Duodenal mucosa (tissue), 2 donors: ENCODE measurements around the gene PCCA.
"Not testable (repeated sequence)": the region's sequence is repeated elsewhere in the genome, so short reads cannot be mapped to it uniquely, and the experiment has no call there.

Experiments used
- H3K27ac ChIP-seq: one replicate; pipeline ENCODE4 v1.7.0; 2013; ENCODE audit warnings: low read depth, low read length
- H3K27me3 ChIP-seq, 2 donors: one replicate each; pipeline ENCODE4 v1.7.0; 2013; ENCODE audit warnings: low read length in 2 of 2, control low read depth in 1 of 2; ENCODE audit not compliant: insufficient read depth in 2 of 2, control insufficient read depth in 1 of 2
- H3K36me3 ChIP-seq, 2 donors: one replicate each; pipeline ENCODE4 v1.7.0; 2013; ENCODE audit warnings: low read length in 2 of 2, control low read depth in 1 of 2; ENCODE audit not compliant: insufficient read depth in 2 of 2, control insufficient read depth in 1 of 2
- H3K4me1 ChIP-seq, 2 donors: one replicate each; pipeline ENCODE4 v1.7.0; 2013; ENCODE audit warnings: low read length in 2 of 2, control low read depth in 1 of 2; ENCODE audit not compliant: insufficient read depth in 2 of 2, control insufficient read depth in 1 of 2
- H3K4me3 ChIP-seq, 2 donors: one replicate each; pipeline ENCODE4 v1.7.0; 2013; ENCODE audit warnings: low read length in 2 of 2, low read depth in 1 of 2
- H3K9ac ChIP-seq, 2 donors: one replicate each; pipeline ENCODE4 v1.7.0; 2013; ENCODE audit warnings: low read length in 2 of 2, low read depth in 1 of 2
- H3K9me3 ChIP-seq, 2 donors: one replicate each; pipeline ENCODE4 v1.7.0; 2013; ENCODE audit warnings: low read length in 2 of 2, control low read depth in 1 of 2; ENCODE audit not compliant: control insufficient read depth in 1 of 2

The PCCA gene

GRCh38 chr13:100131863-100132574, 43.1 kb downstream of the PCCA start:
- Histone ChIP-seq H3K9ac (no peak overlapping the region), H3K27ac (no peak overlapping the region), H3K4me1 (peaks cover 0 to 7% of the 10 kb centered on the region in 2 donors), H3K36me3 (no peaks in the 10 kb centered on the region), H3K9me3 (no peaks in the 10 kb centered on the region), H3K4me3 (no peak overlapping the region), H3K27me3 (no peaks in the 10 kb centered on the region)

- no peaks in the 10 kb centered on the region for H3K27me3 ChIP-seq
- peaks cover 3 to 12% of the 10 kb centered on the region in 2 donors for H3K4me1 ChIP-seq
- no peak overlapping the region for H3K27ac ChIP-seq
- no peaks in the 10 kb centered on the region for H3K36me3 ChIP-seq
- H3K9me3 ChIP-seq: no peaks in the 10 kb centered on the region
- H3K9ac ChIP-seq: no peak overlapping the region
- H3K4me3 ChIP-seq: no peak overlapping the region
Measured at GRCh38 chr13:100138859-100139491, 50.1 kb downstream of the PCCA start.

- no peaks in the 10 kb centered on the region for H3K36me3 ChIP-seq
- no peaks in the 10 kb centered on the region for H3K9me3 ChIP-seq
- no peak overlapping the region for H3K4me3 ChIP-seq
- H3K27ac ChIP-seq: no peak overlapping the region
- no peaks in the 10 kb centered on the region for H3K27me3 ChIP-seq
- H3K4me1 ChIP-seq: peaks cover 3 to 12% of the 10 kb centered on the region in 2 donors
- H3K9ac ChIP-seq: no peak overlapping the region
Measured at GRCh38 chr13:100139817-100140216, 50.9 kb downstream of the PCCA start.

GRCh38 chr13:100140441-100140840, 51.5 kb downstream of the PCCA start:
- no peak overlapping the region for H3K9ac ChIP-seq
- H3K4me1 ChIP-seq: peaks cover 3 to 12% of the 10 kb centered on the region in 2 donors
- no peak overlapping the region for H3K4me3 ChIP-seq
- no peak overlapping the region for H3K27ac ChIP-seq
- no peaks in the 10 kb centered on the region for H3K27me3 ChIP-seq
- no peaks in the 10 kb centered on the region for H3K9me3 ChIP-seq
- H3K36me3 ChIP-seq: no peaks in the 10 kb centered on the region

GRCh38 chr13:100141461-100141961, 52.6 kb downstream of the PCCA start:
- H3K9me3 ChIP-seq: not testable (repeated sequence)

GRCh38 chr13:100146534-100146933, 57.6 kb downstream of the PCCA start:
- no peaks in the 10 kb centered on the region for H3K9me3 ChIP-seq
- H3K9ac ChIP-seq: no peak overlapping the region
- H3K4me3 ChIP-seq: no peak overlapping the region
- no peak overlapping the region for H3K27ac ChIP-seq
- peaks cover 0 to 6% of the 10 kb centered on the region in 2 donors for H3K4me1 ChIP-seq
- H3K36me3 ChIP-seq: peaks cover 0 to 6% of the 10 kb centered on the region in 2 donors
- no peaks in the 10 kb centered on the region for H3K27me3 ChIP-seq

More at GRCh38 chr13:100141461-100141961, 52.6 kb downstream of the PCCA start:
- H3K4me1 ChIP-seq: peaks cover 3 to 12% of the 10 kb centered on the region in 2 donors
- H3K27me3 ChIP-seq, H3K9ac ChIP-seq, H3K4me3 ChIP-seq, H3K27ac ChIP-seq, H3K36me3 ChIP-seq: not testable (repeated sequence)

- Histone ChIP-seq H3K4me1 (no peaks in the 10 kb centered on the region), H3K9ac (no peak overlapping the region), H3K27ac (no peak overlapping the region), H3K4me3 (no peak overlapping the region), H3K36me3 (peaks cover 0 to 6% of the 10 kb centered on the region in 2 donors), H3K9me3 (no peaks in the 10 kb centered on the region), H3K27me3 (no peaks in the 10 kb centered on the region)
Measured at GRCh38 chr13:100147825-100148224, 58.9 kb downstream of the PCCA start.

GRCh38 chr13:100148422-100148821, 59.5 kb downstream of the PCCA start:
- Histone ChIP-seq H3K9me3 (no peaks in the 10 kb centered on the region), H3K27ac (no peak overlapping the region), H3K36me3 (peaks cover 0 to 6% of the 10 kb centered on the region in 2 donors), H3K4me3 (no peak overlapping the region), H3K27me3 (no peaks in the 10 kb centered on the region), H3K9ac (no peak overlapping the region), H3K4me1 (no peaks in the 10 kb centered on the region)

- Histone ChIP-seq H3K27ac (no peak overlapping the region), H3K9ac (no peak overlapping the region), H3K27me3 (no peaks in the 10 kb centered on the region), H3K9me3 (no peaks in the 10 kb centered on the region), H3K4me1 (no peaks in the 10 kb centered on the region), H3K36me3 (peaks cover 0 to 6% of the 10 kb centered on the region in 2 donors), H3K4me3 (no peak overlapping the region)
Measured at GRCh38 chr13:100149389-100149788, 60.5 kb downstream of the PCCA start.

GRCh38 chr13:100150711-100151110, 61.8 kb downstream of the PCCA start:
- not testable (repeated sequence) for H3K9me3 ChIP-seq, H3K9ac ChIP-seq, H3K27me3 ChIP-seq, H3K4me3 ChIP-seq, H3K27ac ChIP-seq, H3K4me1 ChIP-seq
- peaks cover 0 to 12% of the 10 kb centered on the region in 2 donors for H3K36me3 ChIP-seq
